Measurements from ENCODE around the gene HOTAIR. TPM values are rescaled to one million over a fixed set of nuclear protein-coding genes. Genes with fewer than 3 reads are reported as not detected.

HOTAIR gene
- total RNA-seq, 1 experiment from 2014 or later, result 7.9 TPM

GRCh38 chr12:53982648-53983567 is 8.2 kb upstream of the HOTAIR start:
- no peaks in the 10 kb centered on the region for H3K79me2 ChIP-seq (ENCODE audit: low read depth)
- no peaks in the 10 kb centered on the region for H3K9me3 ChIP-seq (ENCODE audit: insufficient read depth, low read depth)
- H4K20me1 ChIP-seq (ENCODE audit: insufficient read depth), result no peaks in the 10 kb centered on the region
- H3K4me2 ChIP-seq, result no peak overlapping the region
- no peak overlapping the region for H2AFZ ChIP-seq
- H3K9me2 ChIP-seq (ENCODE audit: insufficient read depth), result no peaks in the 10 kb centered on the region
- H3K27ac ChIP-seq, result no peak overlapping the region
- ChIA-PET POLR2A (ENCODE audit: unreplicated experiment) (no interaction called here), CTCF (no interaction called here)
- 0 out of 2 replicates have a peak, but pooled peaks cover 6% of the 10 kb centered on the region for H3F3A ChIP-seq (ENCODE audit: insufficient read depth, low read depth)
- H3K4me1 ChIP-seq (replicated peaks; ENCODE audit: insufficient read depth), result peaks cover 4% of the 10 kb centered on the region; the same call in 1 of the 2 replicates
- TF ChIP-seq CTCF (conservative IDR thresholded peaks at IDR 0.05) (no peak), EZH2 (IDR thresholded peaks at IDR 0.05; ENCODE audit: low read depth) (no peak)
- no peak for DNase-seq
- no peaks in the 10 kb centered on the region for H3K27me3 ChIP-seq (ENCODE audit: insufficient read depth, low read depth)
- no peaks in the 10 kb centered on the region for H3K36me3 ChIP-seq (ENCODE audit: low read depth)
- intact Hi-C loops (cut with micrococcal nuclease; ENCODE audit: unreplicated experiment), result no loop called here
- H3K4me3 ChIP-seq, result no peak overlapping the region
- no TSS peak for BruUV-seq (replicated peaks)

GRCh38 chr12:53981634-53982565 is 7.1 kb upstream of the HOTAIR start:
- intact Hi-C loops (cut with micrococcal nuclease; ENCODE audit: unreplicated experiment), result no loop called here
- Histone ChIP-seq H3K36me3 (ENCODE audit: low read depth) (no peaks in the 10 kb centered on the region), H3K79me2 (ENCODE audit: low read depth) (no peaks in the 10 kb centered on the region), H3K4me2 (no peak overlapping the region), H3K4me1 (replicated peaks; ENCODE audit: insufficient read depth) (peaks cover 4% of the 10 kb centered on the region; the same call in 1 of the 2 replicates), H4K20me1 (ENCODE audit: insufficient read depth) (no peaks in the 10 kb centered on the region), H3K9me2 (ENCODE audit: insufficient read depth) (no peaks in the 10 kb centered on the region), H3K9me3 (ENCODE audit: insufficient read depth, low read depth) (no peaks in the 10 kb centered on the region), H3K4me3 (no peak overlapping the region), H3F3A (ENCODE audit: insufficient read depth, low read depth) (0 out of 2 replicates have a peak, but pooled peaks cover 10% of the 10 kb centered on the region), H2AFZ (no peak overlapping the region), H3K27ac (no peak overlapping the region), H3K27me3 (ENCODE audit: insufficient read depth, low read depth) (no peaks in the 10 kb centered on the region)
- ChIA-PET CTCF (no interaction called here), POLR2A (ENCODE audit: unreplicated experiment) (no interaction called here)
- DNase-seq, result no peak
- TF ChIP-seq CTCF (conservative IDR thresholded peaks at IDR 0.05) (no peak), EZH2 (IDR thresholded peaks at IDR 0.05; ENCODE audit: low read depth) (no peak)
- no TSS peak for BruUV-seq (replicated peaks)

- Histone ChIP-seq H3K27me3 (ENCODE audit: insufficient read depth, low read depth) (no peaks in the 10 kb centered on the region), H3K36me3 (ENCODE audit: low read depth) (no peaks in the 10 kb centered on the region), H3K9me3 (ENCODE audit: insufficient read depth, low read depth) (no peaks in the 10 kb centered on the region), H4K20me1 (ENCODE audit: insufficient read depth) (no peaks in the 10 kb centered on the region), H3K4me1 (replicated peaks; ENCODE audit: insufficient read depth) (peaks cover 4% of the 10 kb centered on the region; the same call in 1 of the 2 replicates), H3F3A (ENCODE audit: insufficient read depth, low read depth) (0 out of 2 replicates have a peak, but pooled peaks cover 10% of the 10 kb centered on the region), H3K4me2 (no peak overlapping the region), H3K9me2 (ENCODE audit: insufficient read depth) (no peaks in the 10 kb centered on the region), H3K27ac (no peak overlapping the region), H3K79me2 (ENCODE audit: low read depth) (no peaks in the 10 kb centered on the region), H3K4me3 (no peak overlapping the region), H2AFZ (no peak overlapping the region)
- TF ChIP-seq EZH2 (IDR thresholded peaks at IDR 0.05; ENCODE audit: low read depth) (no peak), CTCF (conservative IDR thresholded peaks at IDR 0.05) (no peak)
- intact Hi-C loops (cut with micrococcal nuclease; ENCODE audit: unreplicated experiment), result no loop called here
- CTCF ChIA-PET, result no interaction called here
- no peak for DNase-seq
- POLR2A ChIA-PET (ENCODE audit: unreplicated experiment), result interaction anchor here (0.6 kb wide), 1 partner anchor 157 kb away, joined by 4 read pairs; no protein-coding TSS in a partner anchor
- no TSS peak for BruUV-seq (replicated peaks)
These were observed 6.2 kb upstream of the HOTAIR start for GRCh38 chr12:53980802-53981496.

Data from PC-9 (cell line).